HL-60 (cell line): Measurements from ENCODE around the gene DMRTB1.

Source experiments
- CTCF ChIP-seq: IDR thresholded peaks from one replicate; pipeline ENCODE4 v1.5.1; 2011; ENCODE audit warnings: low read length, control low read depth, inconsistent platforms; ENCODE audit not compliant: insufficient read depth
- GABPA ChIP-seq: IDR thresholded peaks from 2 replicates; pipeline ENCODE4 v1.6.1; 2012; ENCODE audit warnings: low read depth
- POLR2AphosphoS5 ChIP-seq: IDR thresholded peaks from 2 replicates; pipeline ENCODE4 v1.6.1; 2012; ENCODE audit warnings: low read depth

GRCh38 chr1:53473463-53473862 lies 14.3 kb downstream of the DMRTB1 start:
- no peak for TF ChIP-seq CTCF
- TF ChIP-seq POLR2AphosphoS5 = no peak
- no peak for TF ChIP-seq GABPA
